ENCODE results near the gene RUVBL1. TPM values are rescaled to one million over a fixed set of nuclear protein-coding genes. Genes with fewer than 3 reads are reported as not detected.

Gene RUVBL1
- total and polyA plus RNA-seq, 4 donors = 13.3 to 23.1 (median 13.9) TPM

DNA sequence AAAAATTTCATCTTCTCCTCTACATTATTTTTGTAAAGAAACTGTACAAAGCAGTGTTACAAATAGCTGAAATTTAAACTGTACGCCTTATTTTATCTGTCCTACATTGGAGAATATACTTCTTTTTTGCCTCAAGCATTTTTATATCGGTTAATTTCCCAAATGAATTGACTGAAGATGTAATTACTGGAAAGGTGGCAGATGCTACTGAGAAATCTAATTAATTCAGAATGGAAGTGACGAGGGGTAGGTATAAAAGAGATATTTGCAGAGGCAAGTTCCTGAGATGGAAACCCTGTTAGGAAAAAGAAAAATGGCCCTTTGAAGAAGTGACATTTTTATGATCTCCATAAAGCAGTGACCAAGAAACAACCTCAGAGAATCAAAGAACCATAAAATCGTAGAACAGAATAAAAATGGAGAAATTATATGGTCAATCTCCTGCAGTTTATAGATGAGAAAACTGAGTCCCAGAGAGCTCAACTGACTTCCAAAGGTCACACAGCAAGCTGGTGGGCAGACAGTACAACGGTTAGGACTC is 20.4 kb downstream of the RUVBL1 start:
- H3K4me1 ChIP-seq (ENCODE audit: control insufficient read depth in 4 of 4, insufficient read depth in 4 of 4, low read length in 3 of 4) = peaks cover 15 to 34% (median 25%) of the 10 kb centered on the region in 4 donors
- no peak overlapping the region for H3K9ac ChIP-seq (ENCODE audit: low read depth in 1 of 2, low read length in 2 of 2)
- no peak overlapping the region for H3K4me3 ChIP-seq (ENCODE audit: low read depth in 1 of 3, low read length in 3 of 3)
- H3K9me3 ChIP-seq (ENCODE audit: control insufficient read depth in 4 of 4, low read length in 3 of 4) = no peaks in the 10 kb centered on the region
- WGBS = 93% methylated on average over 5 of the region's 5 CpGs
- DNase-seq (ENCODE audit: low spot score) = no peak
- TF ChIP-seq YY1 (IDR thresholded peaks at IDR 0.05) = no peak
- no peak for TF ChIP-seq RXRA (IDR thresholded peaks at IDR 0.05)
- TF ChIP-seq NR2F2 (IDR thresholded peaks at IDR 0.05) = no peak
- no peak for TF ChIP-seq GABPA (IDR thresholded peaks at IDR 0.05 in 1 of 2, conservative IDR thresholded peaks at IDR 0.05 in 1 of 2)
- no peak for TF ChIP-seq EGR1 (IDR thresholded peaks at IDR 0.05; ENCODE audit: low read depth in 2 of 2)
- TF ChIP-seq HNF4A (conservative IDR thresholded peaks at IDR 0.05) = no peak
- TF ChIP-seq CTCF (IDR thresholded peaks at IDR 0.05; ENCODE audit: low read depth, low read length, missing input control) = no peak
- TF ChIP-seq JUND (IDR thresholded peaks at IDR 0.05) = no peak
- TF ChIP-seq ZBTB33 (IDR thresholded peaks at IDR 0.05) = no peak
- TF ChIP-seq, protein P1, sequence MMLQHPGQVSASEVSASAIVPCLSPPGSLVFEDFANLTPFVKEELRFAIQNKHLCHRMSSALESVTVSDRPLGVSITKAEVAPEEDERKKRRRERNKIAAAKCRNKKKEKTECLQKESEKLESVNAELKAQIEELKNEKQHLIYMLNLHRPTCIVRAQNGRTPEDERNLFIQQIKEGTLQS (IDR thresholded peaks at IDR 0.05) = no peak
- no peak for TF ChIP-seq FOXA1 (IDR thresholded peaks at IDR 0.05)
- TF ChIP-seq RAD21 (IDR thresholded peaks at IDR 0.05) = no peak
- no peak for TF ChIP-seq MAX (IDR thresholded peaks at IDR 0.05)
- no peak for TF ChIP-seq SP1 (IDR thresholded peaks at IDR 0.05)
- no peak for TF ChIP-seq HNF4G (IDR thresholded peaks at IDR 0.05)
- TF ChIP-seq REST (IDR thresholded peaks at IDR 0.05) = no peak
- TF ChIP-seq FOXA2 (IDR thresholded peaks at IDR 0.05) = no peak
- no peak for TF ChIP-seq TAF1 (conservative IDR thresholded peaks at IDR 0.05)
- no peaks in the 10 kb centered on the region for H3K27me3 ChIP-seq (ENCODE audit: control insufficient read depth in 4 of 4, insufficient read depth in 4 of 4, low read length in 3 of 4)
- H3K27ac ChIP-seq (ENCODE audit: low read depth in 1 of 2, low read length in 2 of 2) = no peak overlapping the region
- H3K36me3 ChIP-seq (ENCODE audit: control insufficient read depth in 4 of 4, insufficient read depth in 3 of 4, low read depth in 1 of 4, low read length in 3 of 4) = peaks cover 0 to 11% (median 4%) of the 10 kb centered on the region in 4 donors

Data from liver (tissue), 9 donors.